Fibroblast of lung (primary cell): ENCODE measurements around the gene KCTD19. TPM values are rescaled to one million over a fixed set of nuclear protein-coding genes. Genes with fewer than 3 reads are reported as not detected.
A peak's percentile ranks its signal among the peaks of the same experiment; 100 is the strongest.

Source experiments
- DNase-seq, 2 donors: peaks; one replicate each; pipeline versions ENCODE4 v3.0.0 to v3.0.0-alpha.2; 2010; ENCODE audit warnings: low read depth in 2 of 2
- H2AFZ ChIP-seq: 2 replicates; pipeline ENCODE4 v1.5.1; 2012; ENCODE audit warnings: low read length, control low read depth, inconsistent platforms
- H3K27ac ChIP-seq: 2 replicates; pipeline ENCODE4 v1.5.1; 2011; ENCODE audit warnings: low read length, control low read depth; ENCODE audit not compliant: insufficient read depth
- H3K27me3 ChIP-seq: 2 replicates; pipeline ENCODE4 v1.5.1; 2011; ENCODE audit warnings: mild to moderate bottlenecking, low read length; ENCODE audit not compliant: control insufficient read depth, insufficient read depth
- H3K36me3 ChIP-seq: 2 replicates; pipeline ENCODE4 v1.5.1; 2011; ENCODE audit warnings: low read length; ENCODE audit not compliant: control insufficient read depth, insufficient read depth
- H3K4me1 ChIP-seq: 2 replicates; pipeline ENCODE4 v1.5.1; 2011; ENCODE audit warnings: low read length; ENCODE audit not compliant: control insufficient read depth, insufficient read depth; ENCODE audit errors: extremely low read depth
- H3K4me2 ChIP-seq: 2 replicates; pipeline ENCODE4 v1.5.1; 2011; ENCODE audit warnings: low read length, control low read depth; ENCODE audit not compliant: insufficient read depth; ENCODE audit errors: extremely low read depth
- H3K4me3 ChIP-seq, 4 experiments: fragments of 200-600 bp in 1 of 4; sonication (generic) in 1 of 4; replicated peaks in 1 of 4; 2 replicates each; pipeline ENCODE4 v1.5.1; 2011 to 2016; ENCODE audit warnings: low read length in 4 of 4, low read depth in 3 of 4, mild to moderate bottlenecking in 3 of 4, control low read depth in 2 of 4, inconsistent platforms in 1 of 4, mixed read lengths in 1 of 4; ENCODE audit not compliant: insufficient read depth in 1 of 4; ENCODE audit errors: control extremely low read depth in 1 of 4
- H3K79me2 ChIP-seq: 2 replicates; pipeline ENCODE4 v1.5.1; 2012; ENCODE audit warnings: mild to moderate bottlenecking, low read length, inconsistent platforms; ENCODE audit not compliant: control insufficient read depth, insufficient read depth
- H3K9ac ChIP-seq: 2 replicates; pipeline ENCODE4 v1.5.1; 2011; ENCODE audit warnings: mild to moderate bottlenecking, low read length, control low read depth; ENCODE audit not compliant: insufficient read depth
- H3K9me3 ChIP-seq: 2 replicates; pipeline ENCODE4 v1.5.1; 2012; ENCODE audit warnings: low read depth, low read length; ENCODE audit not compliant: control insufficient read depth, insufficient read depth
- H4K20me1 ChIP-seq: 2 replicates; pipeline ENCODE4 v1.5.1; 2011; ENCODE audit warnings: low read length; ENCODE audit not compliant: control insufficient read depth, insufficient read depth; ENCODE audit errors: extremely low read depth
- EZH2 ChIP-seq: IDR thresholded peaks from 2 replicates; pipeline ENCODE4 v1.5.1; 2012; ENCODE audit warnings: low read length, control low read depth, mild to moderate bottlenecking; ENCODE audit errors: missing control alignments
- polyA plus RNA-seq, 2 donors: library from polyadenylated mRNA; depleted of rRNA in 1 of 2; stranded (reverse) in 1 of 2; unstranded in 1 of 2; fragments of >200 nt; gene quantifications; 2 replicates each; pipeline ENCODE4 v1.2.1, GENCODE V29; 2011 to 2012; ENCODE audit warnings: missing spikeins in 1 of 2
- total RNA-seq: library from RNA; depleted of rRNA; stranded (reverse); fragments of >200 nt; gene quantifications from 2 replicates; pipeline ENCODE4 v1.2.1, GENCODE V29; 2014
- TF ChIP-seq, protein P1 (sequence below), 2 donors: IDR thresholded peaks in 1 of 2; conservative IDR thresholded peaks in 1 of 2; 1 replicate in 1 of 2; 2 replicates in 1 of 2; pipeline ENCODE4 v1.5.1; 2011 to 2012; ENCODE audit warnings: low read length in 2 of 2, control low read depth in 1 of 2, inconsistent platforms in 1 of 2, low read depth in 1 of 2, mild to moderate bottlenecking in 1 of 2

Gene KCTD19
- total and polyA plus RNA-seq, 2 donors (not counting 1 experiment from before 2014, with no cell fraction given), result 0.17 TPM; not detected in 1

DNA sequence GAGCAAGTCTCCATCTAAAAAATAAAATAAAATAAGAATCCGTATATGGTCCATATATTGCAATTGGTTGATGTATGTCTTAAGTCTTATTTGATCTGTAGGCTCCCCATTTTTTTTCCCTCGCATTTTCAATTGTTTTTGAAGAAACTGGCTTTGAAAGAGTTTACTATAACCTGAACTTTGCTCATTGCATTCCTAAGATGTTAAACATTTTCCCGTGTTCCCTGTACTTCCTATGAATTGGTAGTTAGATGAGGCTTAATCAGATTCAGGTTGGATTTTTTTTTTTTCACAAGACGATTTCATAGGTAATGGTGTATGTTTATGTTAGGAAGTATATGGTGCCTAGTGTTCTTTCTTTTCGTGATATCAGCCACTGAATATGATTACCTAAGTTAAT, 3.4 kb upstream of the KCTD19 start:
- Histone ChIP-seq H3K27ac (no peak overlapping the region), H3K36me3 (no peaks in the 10 kb centered on the region), H3K4me3 (no peak overlapping the region), H3K9me3 (no peaks in the 10 kb centered on the region), H3K27me3 (no peaks in the 10 kb centered on the region), H3K4me2 (no peak overlapping the region), H2AFZ (no peak overlapping the region), H3K4me1 (peaks cover 2% of the 10 kb centered on the region), H3K79me2 (no peaks in the 10 kb centered on the region), H3K9ac (no peak overlapping the region), H4K20me1 (no peaks in the 10 kb centered on the region)
- DNase-seq, result no peak
- no peak for TF ChIP-seq EZH2
- TF ChIP-seq, protein P1, sequence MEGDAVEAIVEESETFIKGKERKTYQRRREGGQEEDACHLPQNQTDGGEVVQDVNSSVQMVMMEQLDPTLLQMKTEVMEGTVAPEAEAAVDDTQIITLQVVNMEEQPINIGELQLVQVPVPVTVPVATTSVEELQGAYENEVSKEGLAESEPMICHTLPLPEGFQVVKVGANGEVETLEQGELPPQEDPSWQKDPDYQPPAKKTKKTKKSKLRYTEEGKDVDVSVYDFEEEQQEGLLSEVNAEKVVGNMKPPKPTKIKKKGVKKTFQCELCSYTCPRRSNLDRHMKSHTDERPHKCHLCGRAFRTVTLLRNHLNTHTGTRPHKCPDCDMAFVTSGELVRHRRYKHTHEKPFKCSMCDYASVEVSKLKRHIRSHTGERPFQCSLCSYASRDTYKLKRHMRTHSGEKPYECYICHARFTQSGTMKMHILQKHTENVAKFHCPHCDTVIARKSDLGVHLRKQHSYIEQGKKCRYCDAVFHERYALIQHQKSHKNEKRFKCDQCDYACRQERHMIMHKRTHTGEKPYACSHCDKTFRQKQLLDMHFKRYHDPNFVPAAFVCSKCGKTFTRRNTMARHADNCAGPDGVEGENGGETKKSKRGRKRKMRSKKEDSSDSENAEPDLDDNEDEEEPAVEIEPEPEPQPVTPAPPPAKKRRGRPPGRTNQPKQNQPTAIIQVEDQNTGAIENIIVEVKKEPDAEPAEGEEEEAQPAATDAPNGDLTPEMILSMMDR (conservative IDR thresholded peaks at IDR 0.05 in 1 of 2, IDR thresholded peaks at IDR 0.05 in 1 of 2; ENCODE audit: low read depth in 1 of 2, low read length in 2 of 2), result no peak

DNA sequence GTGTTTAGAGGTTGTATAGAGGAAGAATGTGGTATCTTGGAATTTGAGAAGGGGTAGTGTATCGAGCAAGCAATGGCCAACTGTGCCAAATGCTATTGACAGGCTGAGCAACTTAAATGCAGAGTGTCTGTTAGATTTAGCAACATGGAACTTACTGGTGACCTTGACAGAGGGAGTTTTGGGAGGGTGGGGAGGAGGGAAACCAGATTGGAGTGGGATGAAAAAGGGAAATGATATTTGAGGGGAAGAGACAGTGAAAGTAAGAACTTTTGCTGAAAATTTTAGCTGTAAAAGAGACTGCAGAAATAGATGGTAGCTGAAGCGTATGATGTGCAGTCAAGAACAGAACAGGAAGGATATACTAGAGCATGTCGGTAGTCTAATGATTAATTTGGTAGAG, 1.2 kb upstream of the KCTD19 start:
- peaks cover 8% of the 10 kb centered on the region for H3K27me3 ChIP-seq
- no peak overlapping the region for H3K4me3 ChIP-seq
- H3K79me2 ChIP-seq, result no peaks in the 10 kb centered on the region
- H4K20me1 ChIP-seq, result no peaks in the 10 kb centered on the region
- TF ChIP-seq, protein P1 (conservative IDR thresholded peaks at IDR 0.05 in 1 of 2, IDR thresholded peaks at IDR 0.05 in 1 of 2; ENCODE audit: low read depth in 1 of 2, low read length in 2 of 2), result no peak
- TF ChIP-seq EZH2, result no peak
- peaks cover 2% of the 10 kb centered on the region for H3K4me1 ChIP-seq
- no peak overlapping the region for H3K27ac ChIP-seq
- no peak overlapping the region for H3K4me2 ChIP-seq
- H3K9ac ChIP-seq, result no peak overlapping the region
- H3K36me3 ChIP-seq, result no peaks in the 10 kb centered on the region
- peak in 1 of 2 donors; percentile 9 for DNase-seq
- no peak overlapping the region for H2AFZ ChIP-seq
- no peaks in the 10 kb centered on the region for H3K9me3 ChIP-seq

DNA sequence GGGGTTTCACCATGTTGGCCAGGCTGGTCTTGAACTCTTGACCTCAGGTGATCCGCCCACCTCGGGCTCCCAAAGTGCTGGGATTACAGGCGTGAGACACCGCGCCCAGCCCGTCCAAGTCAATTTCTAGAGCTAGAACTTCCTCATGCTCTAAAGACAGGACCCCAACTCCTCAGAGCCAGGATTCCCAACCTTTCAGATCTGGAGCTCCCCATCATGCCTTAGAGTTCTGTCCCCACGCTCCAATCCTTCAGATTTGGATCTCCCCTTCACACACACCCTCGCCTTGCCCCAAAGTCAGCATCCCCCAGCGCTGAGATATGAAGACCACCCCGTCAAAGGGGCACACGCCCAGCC, 448 bp downstream of the KCTD19 start:
- no peak overlapping the region for H3K27ac ChIP-seq

More for the DNA sequence above, 448 bp downstream of the KCTD19 start:
- Histone ChIP-seq H3K36me3 (no peaks in the 10 kb centered on the region), H3K79me2 (no peaks in the 10 kb centered on the region), H4K20me1 (no peaks in the 10 kb centered on the region), H3K27me3 (peaks cover 8% of the 10 kb centered on the region), H3K4me3 (peak overlapping the region; percentile 48 to 64 (median 56)), H3K9ac (peak overlapping the region; percentile 4), H2AFZ (peak overlapping the region; percentile 43), H3K4me2 (peak overlapping the region; percentile 83), H3K9me3 (no peaks in the 10 kb centered on the region), H3K4me1 (peaks cover 2% of the 10 kb centered on the region)
- TF ChIP-seq, protein P1 (conservative IDR thresholded peaks at IDR 0.05 in 1 of 2, IDR thresholded peaks at IDR 0.05 in 1 of 2; ENCODE audit: low read depth in 1 of 2, low read length in 2 of 2), result no peak
- TF ChIP-seq EZH2, result no peak
- DNase-seq, result no peak
